Uterus (tissue), 2 donors: ENCODE data around the gene FBN2.

Source experiments
- CTCF ChIP-seq, 4 experiments: fragments of 200-600 bp in 2 of 4; fragments of 450-650 bp in 2 of 4; sonication (generic) in 2 of 4; IDR thresholded peaks; one replicate each; pipeline ENCODE4 v1.5.1; 2016 to 2019; ENCODE audit warnings: antibody characterized with exemption in 4 of 4, mild to moderate bottlenecking in 2 of 4, moderate library complexity in 1 of 4
- POLR2A ChIP-seq, 2 donors: fragments of 450-650 bp; IDR thresholded peaks; one replicate each; pipeline ENCODE4 v1.6.1; 2016; ENCODE audit warnings: antibody characterized with exemption in 2 of 2, mild to moderate bottlenecking in 1 of 2, moderate library complexity in 1 of 2

- TF ChIP-seq CTCF (IDR thresholded peaks at IDR 0.05) (no peak), POLR2A (IDR thresholded peaks at IDR 0.05) (no peak)
These were observed 279.7 kb downstream of the FBN2 start for GRCh38 chr5:128258372-128258771.
